Neural crest cell (in vitro differentiated cells): Measurements from ENCODE around the gene HDAC4. TPM values are rescaled to one million over a fixed set of nuclear protein-coding genes. Genes with fewer than 3 reads are reported as not detected.

ENCODE experiments used
- DNase-seq: peaks from one replicate; pipeline ENCODE4 v3.0.0; 2021; ENCODE audit warnings: low read depth, mixed read lengths, low spot score
- H3K27ac Mint-ChIP-seq: one replicate; pipeline ENCODE4 v1.8.0; 2021; ENCODE audit warnings: mild to moderate bottlenecking, mixed read lengths; ENCODE audit not compliant: unreplicated experiment
- H3K27me3 Mint-ChIP-seq: 2 replicates; pipeline ENCODE4 v1.8.0; 2021; ENCODE audit warnings: low read depth, mild to moderate bottlenecking, mixed read lengths
- H3K36me3 Mint-ChIP-seq: 2 replicates; pipeline ENCODE4 v1.8.0; 2021; ENCODE audit warnings: low read depth, mild to moderate bottlenecking, mixed read lengths
- H3K4me1 Mint-ChIP-seq: 2 replicates; pipeline ENCODE4 v1.8.0; 2021; ENCODE audit warnings: mixed read lengths
- H3K4me3 Mint-ChIP-seq: one replicate; pipeline ENCODE4 v1.8.0; 2021; ENCODE audit warnings: mild to moderate bottlenecking, mixed read lengths
- H3K9me3 Mint-ChIP-seq: 2 replicates; pipeline ENCODE4 v1.8.0; 2021; ENCODE audit warnings: mixed read lengths
- CTCF ChIP-seq: fragments of 200-600 bp; sonication (generic); conservative IDR thresholded peaks from 2 replicates; pipeline ENCODE4 v1.5.0; 2021; ENCODE audit warnings: antibody characterized with exemption, mild to moderate bottlenecking
- total RNA-seq: library from RNA; stranded (reverse); gene quantifications from 2 replicates; pipeline ENCODE4 v1.2.1, GENCODE V29; 2021

Gene HDAC4
- total RNA-seq, 1 donor from 2014 or later: 52.1 TPM

- Mint-ChIP-seq H3K9me3 (no peaks in the 10 kb centered on the region), H3K36me3 (peaks cover 6% of the 10 kb centered on the region), H3K27me3 (no peaks in the 10 kb centered on the region), H3K4me3 (peak overlapping the region; percentile 80), H3K27ac (peak overlapping the region; percentile 95), H3K4me1 (peaks cover 88% of the 10 kb centered on the region)
- no peak for TF ChIP-seq CTCF
- no peak for DNase-seq
These were observed 187.7 kb downstream of the HDAC4 start for GRCh38 chr2:239212929-239213642.

DNA sequence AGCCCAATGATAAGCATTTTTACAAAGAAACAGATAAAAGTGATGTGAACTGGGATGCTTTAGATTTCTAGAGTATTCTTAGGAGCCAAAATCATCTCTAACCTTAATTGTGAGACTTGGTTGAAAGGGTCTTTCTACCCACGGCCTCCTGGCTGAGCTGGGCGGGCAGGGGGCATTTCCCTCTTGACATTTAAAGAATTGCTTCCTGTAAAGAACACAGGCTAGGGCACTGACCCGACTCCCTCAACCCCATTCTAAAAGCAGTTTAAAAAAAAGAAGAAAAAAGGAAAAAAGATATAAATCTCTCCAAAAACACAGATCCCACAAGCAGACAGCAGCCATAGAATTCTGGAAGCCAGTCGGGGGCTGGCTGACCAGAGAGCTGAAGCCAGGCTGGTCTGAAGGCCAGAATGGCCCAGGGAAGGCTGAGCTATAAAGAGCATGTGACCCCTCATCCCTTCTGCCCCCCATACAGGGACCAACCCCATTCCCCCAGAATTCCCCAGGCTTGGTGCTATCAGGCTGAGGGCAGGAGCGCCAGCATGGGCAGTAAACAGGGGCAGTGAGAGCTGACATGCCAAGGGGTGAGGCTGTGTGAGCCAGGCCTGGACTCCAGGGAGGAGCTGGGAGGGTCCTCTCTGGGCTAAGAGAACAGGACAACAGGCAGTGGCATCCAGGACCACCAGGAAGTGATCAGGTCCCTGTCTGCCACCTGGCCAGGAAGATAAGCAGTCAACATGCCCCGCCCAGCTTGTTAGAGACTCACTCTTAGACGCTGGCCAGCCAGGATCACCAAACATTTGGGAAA, 188.5 kb downstream of the HDAC4 start:
- DNase-seq: no peak
- no peak for TF ChIP-seq CTCF
- Mint-ChIP-seq H3K27ac (peak overlapping the region; percentile 95), H3K4me3 (peak overlapping the region; percentile 80), H3K36me3 (peaks cover 2% of the 10 kb centered on the region), H3K9me3 (no peaks in the 10 kb centered on the region), H3K27me3 (no peaks in the 10 kb centered on the region), H3K4me1 (peaks cover 88% of the 10 kb centered on the region)

DNA sequence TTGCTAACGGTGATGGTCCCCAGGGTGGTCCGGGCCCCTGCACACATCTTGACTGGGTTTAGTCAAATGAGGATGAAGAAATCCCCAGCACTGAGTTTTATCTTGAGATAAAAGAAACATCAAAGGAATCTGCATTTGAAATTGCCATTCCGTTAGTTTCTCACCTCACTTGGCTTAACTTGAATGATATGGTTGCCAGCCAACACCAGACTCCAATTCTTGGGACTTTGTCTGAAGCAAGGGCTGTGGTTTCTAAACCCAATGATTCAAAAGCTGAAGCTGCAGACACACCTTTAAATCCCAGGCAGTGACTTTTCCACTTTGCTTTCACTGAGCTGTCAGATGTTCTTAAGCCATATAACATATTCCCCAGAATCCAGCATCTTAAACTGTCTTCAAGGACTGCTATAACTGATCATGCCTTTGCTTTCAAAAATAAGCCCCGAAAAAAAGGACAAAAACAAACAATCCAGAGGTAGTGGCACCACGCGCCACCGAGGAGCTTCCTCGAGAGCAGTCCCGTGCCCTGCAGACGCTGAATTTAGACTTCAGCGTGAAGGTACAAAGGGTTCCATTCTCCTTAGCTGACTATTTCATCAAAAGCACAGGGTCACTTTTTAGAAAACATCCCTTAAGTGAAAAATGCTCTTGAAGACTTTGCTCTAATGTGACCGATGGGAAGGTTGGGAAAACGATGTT, 189.3 kb downstream of the HDAC4 start:
- DNase-seq: no peak
- no peaks in the 10 kb centered on the region for H3K9me3 Mint-ChIP-seq
- TF ChIP-seq CTCF: no peak
- H3K4me3 Mint-ChIP-seq: peak overlapping the region; percentile 80
- H3K36me3 Mint-ChIP-seq: peaks cover 2% of the 10 kb centered on the region
- H3K27ac Mint-ChIP-seq: peak overlapping the region; percentile 95
- peaks cover 88% of the 10 kb centered on the region for H3K4me1 Mint-ChIP-seq
- H3K27me3 Mint-ChIP-seq: no peaks in the 10 kb centered on the region

- Mint-ChIP-seq H3K9me3 (no peaks in the 10 kb centered on the region), H3K27ac (peak overlapping the region; percentile 99), H3K27me3 (no peaks in the 10 kb centered on the region), H3K4me1 (peaks cover 94% of the 10 kb centered on the region), H3K36me3 (no peaks in the 10 kb centered on the region), H3K4me3 (peak overlapping the region; percentile 68)
- TF ChIP-seq CTCF: no peak
- DNase-seq: no peak
These were observed 191.0 kb downstream of the HDAC4 start for GRCh38 chr2:239209783-239210182.

DNA sequence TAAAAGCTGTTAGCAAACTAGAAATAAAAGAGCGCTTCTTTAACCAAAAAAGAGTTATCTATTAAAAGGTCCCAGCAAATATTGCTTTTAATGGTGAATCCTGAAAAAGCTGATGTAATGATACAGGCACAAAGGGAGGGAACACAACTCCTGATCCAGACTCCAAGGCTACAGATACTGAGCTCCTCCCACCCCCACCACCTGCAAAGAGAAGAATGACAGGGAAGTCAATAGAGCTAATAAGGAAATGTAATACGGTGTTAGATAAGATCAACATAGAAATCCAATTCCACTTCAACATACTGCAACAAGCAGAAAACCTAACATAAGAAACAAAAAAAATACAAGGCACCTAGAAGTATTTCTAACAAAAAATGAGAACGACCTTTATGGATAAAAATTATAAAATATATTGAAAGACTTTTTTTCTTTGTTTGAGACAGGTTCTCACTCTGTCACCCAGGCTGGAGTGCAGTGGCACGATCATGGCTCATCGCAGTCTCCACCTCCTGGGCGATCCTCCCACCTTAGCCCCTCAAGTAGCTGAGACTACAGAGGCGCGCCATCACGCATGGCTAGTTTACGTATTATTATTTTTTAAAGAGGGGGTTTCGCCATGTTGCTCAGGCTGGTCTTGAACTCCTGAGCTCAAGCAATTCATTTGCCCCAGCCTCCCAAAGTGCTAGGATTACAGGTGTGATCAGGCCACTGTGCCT, 192.2 kb downstream of the HDAC4 start:
- no peak for DNase-seq

More for the DNA sequence above, 192.2 kb downstream of the HDAC4 start:
- peak overlapping the region; percentile 68 for H3K4me3 Mint-ChIP-seq
- H3K27ac Mint-ChIP-seq: peak overlapping the region; percentile 76
- peaks cover 90% of the 10 kb centered on the region for H3K4me1 Mint-ChIP-seq
- TF ChIP-seq CTCF: no peak
- H3K36me3 Mint-ChIP-seq: no peaks in the 10 kb centered on the region
- no peaks in the 10 kb centered on the region for H3K27me3 Mint-ChIP-seq
- H3K9me3 Mint-ChIP-seq: no peaks in the 10 kb centered on the region
